H1 (cell line): ENCODE measurements around the gene C22orf42. TPM values are rescaled to one million over a fixed set of nuclear protein-coding genes. Genes with fewer than 3 reads are reported as not detected.

ENCODE experiments used
- BACH1 ChIP-seq: IDR thresholded peaks from 2 replicates; pipeline ENCODE4 v1.6.1; 2012; ENCODE audit warnings: low read length, improper control_type of control experiment
- CREB1 ChIP-seq: IDR thresholded peaks from 2 replicates; pipeline ENCODE4 v1.6.1; 2012; ENCODE audit warnings: inconsistent platforms
- CTCF ChIP-seq, 3 experiments: IDR thresholded peaks; 1 replicate in 2 of 3; 2 replicates in 1 of 3; pipeline versions ENCODE4 v1.5.1 to v1.6.1; 2011; ENCODE audit warnings: low read length in 3 of 3, mild to moderate bottlenecking in 3 of 3, inconsistent platforms in 2 of 3, low read depth in 1 of 3, moderate library complexity in 1 of 3; ENCODE audit not compliant: insufficient read depth in 1 of 3; ENCODE audit errors: control extremely low read depth in 1 of 3
- JUN ChIP-seq: IDR thresholded peaks from 2 replicates; pipeline ENCODE4 v1.6.1; 2011; ENCODE audit warnings: low read depth, mild to moderate bottlenecking, improper control_type of control experiment, low read length
- KDM1A ChIP-seq: fragments of 200-600, 300-600 bp; sonication (generic); IDR thresholded peaks from 2 replicates; pipeline ENCODE4 v1.7.1; 2016; ENCODE audit warnings: mild to moderate bottlenecking, low read length, borderline replicate concordance
- RBBP5 ChIP-seq: IDR thresholded peaks from 2 replicates; pipeline ENCODE4 v1.7.1; 2012; ENCODE audit warnings: low read depth, mild to moderate bottlenecking, inconsistent platforms, low read length, moderate library complexity, borderline replicate concordance
- SIX5 ChIP-seq: IDR thresholded peaks from 2 replicates; pipeline ENCODE4 v1.6.1; 2011; ENCODE audit warnings: mild to moderate bottlenecking, low read depth, low read length
- TAF1 ChIP-seq: IDR thresholded peaks from 2 replicates; pipeline ENCODE4 v1.6.1; 2011; ENCODE audit warnings: mild to moderate bottlenecking, low read depth, low read length
- ZNF274 ChIP-seq: IDR thresholded peaks from 2 replicates; pipeline ENCODE4 v1.7.0; 2012; ENCODE audit warnings: low read length, borderline replicate concordance; ENCODE audit errors: extremely low read depth
- polyA plus RNA-seq, 7 experiments: library from polyadenylated mRNA; depleted of rRNA in 3 of 7; stranded (reverse) in 5 of 7; unstranded in 2 of 7; fragments of >200 nt in 5 of 7; fragments of 200-250 nt in 2 of 7; gene quantifications; 1 replicate in 5 of 7; 2 replicates in 1 of 7; 4 replicates in 1 of 7; pipeline versions ENCODE4 v1.2.1 to v1.2.3, GENCODE V29; 2011 to 2013; ENCODE audit warnings: missing spikeins in 2 of 7, mixed read lengths in 2 of 7
- total RNA-seq: library from RNA; stranded (reverse); fragmentation: NEBNext Ultra II Directional; extraction: Animal tissue kit (Norgen Biotek cat#: 25700); gene quantifications from 2 replicates; pipeline ENCODE4 v1.2.1, GENCODE V29; 2021

The C22orf42 gene
- total and polyA plus RNA-seq, 2 of the 8 experiments (the other 6 are each of a cell fraction or from before 2014, with no cell fraction given), result 0.50 TPM; not detected in 1

GRCh38 chr22:32206774-32207758, 48.0 kb upstream of the C22orf42 start (continued):
- peak; percentile 87 to 94 (median 91) for TF ChIP-seq CTCF (IDR thresholded peaks at IDR 0.05; ENCODE audit: control extremely low read depth in 1 of 3, insufficient read depth in 1 of 3, low read depth in 1 of 3, low read length in 3 of 3)
- TF ChIP-seq KDM1A, result no peak
- TF ChIP-seq RBBP5, result no peak
- TF ChIP-seq ZNF274, result no peak
- 0 out of 2 replicates have a peak, but pooled peaks have one; percentile 16 for TF ChIP-seq TAF1
- no peak for TF ChIP-seq JUN
- TF ChIP-seq SIX5, result no peak
- TF ChIP-seq CREB1, result peak; percentile 69
- no peak for TF ChIP-seq BACH1
